Esophagus muscularis mucosa (tissue), 4 donors: ENCODE results near the gene SLC6A3. TPM values are rescaled to one million over a fixed set of nuclear protein-coding genes. Genes with fewer than 3 reads are reported as not detected.

Experiments
- DNase-seq: peaks from one replicate; pipeline ENCODE4 v3.0.0-alpha.2; 2017; ENCODE audit errors: extremely low spot score
- H3K27ac ChIP-seq, 4 donors: fragments of 200-600 bp; sonication (generic); replicated peaks in 1 of 4; 1 replicate in 3 of 4; 2 replicates in 1 of 4; pipeline ENCODE4 v1.5.1; 2016 to 2019; ENCODE audit warnings: mild to moderate bottlenecking in 1 of 4
- H3K27me3 ChIP-seq, 4 donors: fragments of 200-600 bp; sonication (generic); one replicate each; pipeline versions ENCODE4 v1.5.1 to v1.6.0; 2016 to 2019
- H3K36me3 ChIP-seq, 4 donors: fragments of 200-600 bp; sonication (generic); one replicate each; pipeline ENCODE4 v1.5.1; 2016 to 2019
- H3K4me1 ChIP-seq, 4 donors: fragments of 200-600 bp; sonication (generic); one replicate each; pipeline ENCODE4 v1.5.1; 2016 to 2019
- H3K4me3 ChIP-seq, 4 donors: fragments of 200-600 bp; sonication (generic); 1 replicate in 2 of 4; 2 replicates in 2 of 4; pipeline ENCODE4 v1.5.1; 2016 to 2019; ENCODE audit warnings: mild to moderate bottlenecking in 4 of 4, moderate library complexity in 1 of 4
- H3K9me3 ChIP-seq, 4 donors: fragments of 200-600 bp; sonication (generic); 1 replicate in 3 of 4; 2 replicates in 1 of 4; pipeline ENCODE4 v1.5.1; 2016 to 2019
- CTCF ChIP-seq, 3 experiments: fragments of 200-600 bp in 2 of 3; fragments of 450-650 bp in 1 of 3; sonication (generic) in 2 of 3; IDR thresholded peaks; one replicate each; pipeline ENCODE4 v1.5.1; 2017 to 2019; ENCODE audit warnings: antibody characterized with exemption in 3 of 3, mild to moderate bottlenecking in 2 of 3, moderate library complexity in 1 of 3
- EP300 ChIP-seq: sonication (generic); formaldehyde crosslinking; IDR thresholded peaks from one replicate; pipeline ENCODE4 v1.6.1; 2017; ENCODE audit warnings: antibody characterized with exemption
- POLR2A ChIP-seq: fragments of 450-650 bp; IDR thresholded peaks from one replicate; pipeline ENCODE4 v1.6.1; 2017; ENCODE audit warnings: antibody characterized with exemption, moderate library complexity, mild to moderate bottlenecking, low read depth
- POLR2AphosphoS5 ChIP-seq, 2 donors: sonication (generic); formaldehyde crosslinking; IDR thresholded peaks; one replicate each; pipeline ENCODE4 v1.6.1; 2017; ENCODE audit warnings: antibody characterized with exemption in 2 of 2
- WGBS: methylation state at CpG from one replicate; pipeline ENCODE4 v1.1.5; 2018; 5-methylcytosine and 5-hydroxymethylcytosine counted together
- intact Hi-C: fragments of 100-400 bp; cut with DNase I; formaldehyde crosslinking; loops from one replicate; pipeline ENCODE4 v1.15.1; 2023
- total RNA-seq, 4 donors: library from RNA; depleted of rRNA; stranded (reverse); fragments of >200 nt; gene quantifications; one replicate each; pipeline versions ENCODE4 v1.1.0 to v1.2.1, GENCODE V29; 2016

Gene SLC6A3
- total RNA-seq, 4 donors from 2014 or later: 0.06 TPM; not detected in 3

- Histone ChIP-seq H3K4me1 (peaks cover 10 to 27% (median 20%) of the 10 kb centered on the region in 4 donors), H3K27me3 (peaks cover 0 to 74% (median 45%) of the 10 kb centered on the region in 4 donors), H3K4me3 (no peak overlapping the region), H3K27ac (no peak overlapping the region), H3K9me3 (no peaks in the 10 kb centered on the region), H3K36me3 (no peaks in the 10 kb centered on the region)
- 59% methylated on average over 11 of the region's 16 CpGs for WGBS
- DNase-seq: no peak
- no peak for TF ChIP-seq EP300
- no peak for TF ChIP-seq CTCF (IDR thresholded peaks at IDR 0.05)
- no peak for TF ChIP-seq POLR2AphosphoS5 (IDR thresholded peaks at IDR 0.05)
- no peak for TF ChIP-seq POLR2A
- intact Hi-C loops: no loop called here
These were observed 1.5 kb upstream of the SLC6A3 start for GRCh38 chr5:1446602-1447343.

GRCh38 chr5:1445689-1446601 is 705 bp upstream of the SLC6A3 start:
- peaks cover 0 to 82% (median 48%) of the 10 kb centered on the region in 4 donors for H3K27me3 ChIP-seq
- no peak for DNase-seq
- TF ChIP-seq EP300: no peak
- TF ChIP-seq CTCF (IDR thresholded peaks at IDR 0.05): no peak
- no peak for TF ChIP-seq POLR2A
- no peak for TF ChIP-seq POLR2AphosphoS5 (IDR thresholded peaks at IDR 0.05)
- H3K4me1 ChIP-seq: peaks cover 10 to 27% (median 20%) of the 10 kb centered on the region in 4 donors
- 2% methylated on average over 7 of the region's 92 CpGs for WGBS
- intact Hi-C loops: no loop called here
- H3K27ac ChIP-seq: no peak overlapping the region
- peak overlapping the region; percentile 2 to 32 (median 21) for H3K4me3 ChIP-seq
- peaks cover 0 to 1% (median under 1%) of the 10 kb centered on the region in 4 donors for H3K9me3 ChIP-seq
- H3K36me3 ChIP-seq: no peaks in the 10 kb centered on the region

GRCh38 chr5:1444361-1445189 is 665 bp downstream of the SLC6A3 start:
- Histone ChIP-seq H3K4me1 (peaks cover 10 to 27% (median 20%) of the 10 kb centered on the region in 4 donors), H3K27me3 (peaks cover 0 to 96% (median 48%) of the 10 kb centered on the region in 4 donors), H3K36me3 (no peaks in the 10 kb centered on the region), H3K4me3 (peak overlapping the region; percentile 2 to 32 (median 21)), H3K9me3 (peaks cover 0 to 9% (median 4%) of the 10 kb centered on the region in 4 donors), H3K27ac (no peak overlapping the region)
- TF ChIP-seq EP300 (no peak), POLR2AphosphoS5 (IDR thresholded peaks at IDR 0.05) (no peak), CTCF (IDR thresholded peaks at IDR 0.05) (no peak), POLR2A (no peak)
- intact Hi-C loops: no loop called here
- DNase-seq: no peak
- WGBS: 40% methylated on average over 1 of the region's 68 CpGs

GRCh38 chr5:1443991-1444360 is 1.3 kb downstream of the SLC6A3 start:
- Histone ChIP-seq H3K27ac (no peak overlapping the region), H3K4me1 (peaks cover 10 to 27% (median 20%) of the 10 kb centered on the region in 4 donors), H3K9me3 (peaks cover 0 to 9% (median 4%) of the 10 kb centered on the region in 4 donors), H3K27me3 (peaks cover 0 to 100% (median 48%) of the 10 kb centered on the region in 4 donors), H3K4me3 (no peak overlapping the region), H3K36me3 (no peaks in the 10 kb centered on the region)
- no peak for TF ChIP-seq POLR2A
- TF ChIP-seq POLR2AphosphoS5 (IDR thresholded peaks at IDR 0.05): no peak
- TF ChIP-seq CTCF (IDR thresholded peaks at IDR 0.05): no peak
- no peak for TF ChIP-seq EP300
- intact Hi-C loops: no loop called here
- WGBS: 53% methylated on average over 7 of the region's 15 CpGs
- DNase-seq: no peak
